Renal cortex interstitium (tissue), 15 donors: ENCODE data around the gene PTEN. TPM values are rescaled to one million over a fixed set of nuclear protein-coding genes. Genes with fewer than 3 reads are reported as not detected.
A peak's percentile ranks its signal among the peaks of the same experiment; 100 is the strongest.
"Not testable (repeated sequence)": the region's sequence is repeated elsewhere in the genome, so short reads cannot be mapped to it uniquely, and the experiment has no call there.

Experiments used
- DNase-seq, 11 donors: peaks; one replicate each; pipeline ENCODE4 v3.0.0-alpha.2; 2013; ENCODE audit warnings: low read depth in 9 of 11, low spot score in 4 of 11; ENCODE audit errors: extremely low read depth in 1 of 11
- long read RNA-seq, 16 experiments: transcript quantifications; one replicate each; lab custom pipeline, GENCODE V29; 2026
- polyA plus RNA-seq, 3 donors: library from polyadenylated mRNA; unstranded; fragments of 120-200 nt; gene quantifications; one replicate each; pipeline ENCODE4 v1.2.1, GENCODE V29; 2013; ENCODE audit not compliant: insufficient read length in 3 of 3

Gene PTEN
- 10 to 100 TPM; 63.7 to 80.1 (median 69.8) TPM for polyA plus RNA-seq
- long read RNA-seq, donor 1, full-length matches to known transcripts: 12 of 12 reads
- long read RNA-seq, donor 1, partial matches to known transcripts: 0 of 12 reads
- long read RNA-seq, donor 1, other reads (novel, unspliced or antisense): 0 of 12 reads
- long read RNA-seq, donor 2, full-length matches to known transcripts: 6 of 12 reads
- long read RNA-seq, donor 2, partial matches to known transcripts: 6 of 12 reads
- long read RNA-seq, donor 2, other reads (novel, unspliced or antisense): 0 of 12 reads
- long read RNA-seq, donor 3, full-length matches to known transcripts: 18 of 23 reads
- long read RNA-seq, donor 3, partial matches to known transcripts: 5 of 23 reads
- long read RNA-seq, donor 3, other reads (novel, unspliced or antisense): 0 of 23 reads
- long read RNA-seq, donor 4, full-length matches to known transcripts: 3 of 3 reads
- long read RNA-seq, donor 4, partial matches to known transcripts: 0 of 3 reads
- long read RNA-seq, donor 4, other reads (novel, unspliced or antisense): 0 of 3 reads
- long read RNA-seq, donor 5: 0 reads
- long read RNA-seq, donor 6, full-length matches to known transcripts: 14 of 21 reads
- long read RNA-seq, donor 6, partial matches to known transcripts: 7 of 21 reads
- long read RNA-seq, donor 6, other reads (novel, unspliced or antisense): 0 of 21 reads
- long read RNA-seq, donor 7, full-length matches to known transcripts: 10 of 10 reads
- long read RNA-seq, donor 7, partial matches to known transcripts: 0 of 10 reads
- long read RNA-seq, donor 7, other reads (novel, unspliced or antisense): 0 of 10 reads
- long read RNA-seq, donor 8, full-length matches to known transcripts: 12 of 26 reads
- long read RNA-seq, donor 8, partial matches to known transcripts: 14 of 26 reads
- long read RNA-seq, donor 8, other reads (novel, unspliced or antisense): 0 of 26 reads
- long read RNA-seq, donor 9, full-length matches to known transcripts: 15 of 22 reads
- long read RNA-seq, donor 9, partial matches to known transcripts: 7 of 22 reads
- long read RNA-seq, donor 9, other reads (novel, unspliced or antisense): 0 of 22 reads
- long read RNA-seq, donor 10, full-length matches to known transcripts: 11 of 11 reads
- long read RNA-seq, donor 10, partial matches to known transcripts: 0 of 11 reads
- long read RNA-seq, donor 10, other reads (novel, unspliced or antisense): 0 of 11 reads
- long read RNA-seq, donor 11, full-length matches to known transcripts: 12 of 12 reads
- long read RNA-seq, donor 11, partial matches to known transcripts: 0 of 12 reads
- long read RNA-seq, donor 11, other reads (novel, unspliced or antisense): 0 of 12 reads
- long read RNA-seq, donor 12, full-length matches to known transcripts: 3 of 3 reads
- long read RNA-seq, donor 12, partial matches to known transcripts: 0 of 3 reads
- long read RNA-seq, donor 12, other reads (novel, unspliced or antisense): 0 of 3 reads
- long read RNA-seq, donor 13: 0 reads
- long read RNA-seq, donor 14, full-length matches to known transcripts: 13 of 24 reads
- long read RNA-seq, donor 14, partial matches to known transcripts: 11 of 24 reads
- long read RNA-seq, donor 14, other reads (novel, unspliced or antisense): 0 of 24 reads
- long read RNA-seq, donor 15, full-length matches to known transcripts: 6 of 6 reads
- long read RNA-seq, donor 15, partial matches to known transcripts: 0 of 6 reads
- long read RNA-seq, donor 15, other reads (novel, unspliced or antisense): 0 of 6 reads
- long read RNA-seq, donor 16, full-length matches to known transcripts: 29 of 29 reads
- long read RNA-seq, donor 16, partial matches to known transcripts: 0 of 29 reads
- long read RNA-seq, donor 16, other reads (novel, unspliced or antisense): 0 of 29 reads

DNA sequence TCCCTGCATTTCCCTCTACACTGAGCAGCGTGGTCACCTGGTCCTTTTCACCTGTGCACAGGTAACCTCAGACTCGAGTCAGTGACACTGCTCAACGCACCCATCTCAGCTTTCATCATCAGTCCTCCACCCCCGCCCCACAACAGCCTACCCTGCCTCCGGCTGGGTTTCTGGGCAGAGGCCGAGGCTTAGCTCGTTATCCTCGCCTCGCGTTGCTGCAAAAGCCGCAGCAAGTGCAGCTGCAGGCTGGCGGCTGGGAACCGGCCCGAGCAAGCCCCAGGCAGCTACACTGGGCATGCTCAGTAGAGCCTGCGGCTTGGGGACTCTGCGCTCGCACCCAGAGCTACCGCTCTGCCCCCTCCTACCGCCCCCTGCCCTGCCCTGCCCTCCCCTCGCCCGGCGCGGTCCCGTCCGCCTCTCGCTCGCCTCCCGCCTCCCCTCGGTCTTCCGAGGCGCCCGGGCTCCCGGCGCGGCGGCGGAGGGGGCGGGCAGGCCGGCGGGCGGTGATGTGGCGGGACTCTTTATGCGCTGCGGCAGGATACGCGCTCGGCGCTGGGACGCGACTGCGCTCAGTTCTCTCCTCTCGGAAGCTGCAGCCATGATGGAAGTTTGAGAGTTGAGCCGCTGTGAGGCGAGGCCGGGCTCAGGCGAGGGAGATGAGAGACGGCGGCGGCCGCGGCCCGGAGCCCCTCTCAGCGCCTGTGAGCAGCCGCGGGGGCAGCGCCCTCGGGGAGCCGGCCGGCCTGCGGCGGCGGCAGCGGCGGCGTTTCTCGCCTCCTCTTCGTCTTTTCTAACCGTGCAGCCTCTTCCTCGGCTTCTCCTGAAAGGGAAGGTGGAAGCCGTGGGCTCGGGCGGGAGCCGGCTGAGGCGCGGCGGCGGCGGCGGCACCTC, at the start of gene PTEN, which contains the start of gene KLLN:
TSS of gene PTEN (plus strand) at position 573 of the 891 bp plus-strand sequence. CDS start 845 bp downstream, outside the sequence.
TSS of gene KLLN (minus strand) at position 481 of the 891 bp plus-strand sequence. CDS start 1,046 bp downstream, outside the sequence.
- DNase-seq: peak in 10 of 11 donors; percentile 86 to 92 (median 88)

DNA sequence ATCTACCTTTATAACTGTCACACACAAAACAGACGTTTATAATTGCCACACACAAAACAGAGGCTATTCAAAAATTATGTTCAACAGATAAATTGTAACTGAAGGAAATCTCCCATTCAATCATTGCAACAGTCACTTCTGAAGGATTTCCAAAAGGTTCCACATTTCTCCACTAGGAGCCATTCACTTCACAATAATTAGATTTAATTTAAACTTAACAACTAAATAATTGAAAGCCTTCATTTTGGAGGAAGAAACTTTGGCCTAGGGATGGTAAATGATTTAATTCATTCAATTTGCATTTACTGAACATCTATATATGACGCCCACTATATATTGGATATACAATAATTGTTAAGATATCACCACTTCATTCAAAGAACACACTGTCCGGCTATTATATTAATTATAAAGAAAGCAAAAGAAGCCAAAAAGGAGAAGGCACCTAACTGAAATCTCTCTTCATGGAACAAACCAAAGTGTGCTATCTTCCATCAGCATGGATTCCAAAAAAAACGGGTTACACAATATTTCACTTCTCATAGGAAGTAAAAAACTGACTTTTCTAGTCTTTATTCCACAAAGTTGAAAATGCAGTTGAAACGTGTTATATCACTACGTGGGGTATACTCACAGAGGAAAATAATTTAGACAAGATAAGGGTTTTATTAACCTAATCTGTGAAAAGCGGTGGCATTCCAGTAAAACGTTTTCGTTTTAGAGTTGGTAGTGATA, 47.1 kb upstream of the PTEN start:
- DNase-seq: no peak

DNA sequence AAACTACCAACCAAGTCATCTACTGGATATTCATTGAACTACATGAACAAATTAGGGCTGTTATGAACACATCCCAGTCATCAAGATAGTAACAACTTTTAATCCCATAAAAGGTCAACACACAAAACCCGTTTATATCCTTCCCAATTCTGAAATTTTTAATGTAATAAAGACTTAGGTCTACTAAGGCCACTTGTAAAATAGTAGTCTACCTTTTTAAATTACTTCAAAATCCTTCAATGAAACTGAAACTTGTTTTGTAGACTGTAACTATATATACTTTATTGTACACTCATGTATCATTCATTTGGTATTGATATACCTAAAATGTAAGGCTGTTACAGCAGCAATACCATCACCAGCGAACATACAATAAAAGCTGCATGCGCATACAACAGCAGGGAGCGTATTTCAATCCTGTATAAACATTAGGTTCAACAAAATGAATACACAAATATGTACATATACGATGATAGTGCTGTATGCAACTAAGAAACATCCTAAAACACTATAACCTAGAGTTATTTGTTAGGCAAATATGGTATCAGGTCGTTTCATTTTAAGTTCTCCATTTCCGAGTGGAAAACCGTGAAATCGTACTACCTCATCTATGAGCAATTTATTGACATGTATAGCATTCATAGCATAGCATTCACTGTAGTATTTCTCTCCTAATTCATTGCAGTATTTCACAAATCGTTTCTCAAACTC, 46.4 kb upstream of the PTEN start:
- peak in 1 of 11 donors; percentile 2 for DNase-seq

DNA sequence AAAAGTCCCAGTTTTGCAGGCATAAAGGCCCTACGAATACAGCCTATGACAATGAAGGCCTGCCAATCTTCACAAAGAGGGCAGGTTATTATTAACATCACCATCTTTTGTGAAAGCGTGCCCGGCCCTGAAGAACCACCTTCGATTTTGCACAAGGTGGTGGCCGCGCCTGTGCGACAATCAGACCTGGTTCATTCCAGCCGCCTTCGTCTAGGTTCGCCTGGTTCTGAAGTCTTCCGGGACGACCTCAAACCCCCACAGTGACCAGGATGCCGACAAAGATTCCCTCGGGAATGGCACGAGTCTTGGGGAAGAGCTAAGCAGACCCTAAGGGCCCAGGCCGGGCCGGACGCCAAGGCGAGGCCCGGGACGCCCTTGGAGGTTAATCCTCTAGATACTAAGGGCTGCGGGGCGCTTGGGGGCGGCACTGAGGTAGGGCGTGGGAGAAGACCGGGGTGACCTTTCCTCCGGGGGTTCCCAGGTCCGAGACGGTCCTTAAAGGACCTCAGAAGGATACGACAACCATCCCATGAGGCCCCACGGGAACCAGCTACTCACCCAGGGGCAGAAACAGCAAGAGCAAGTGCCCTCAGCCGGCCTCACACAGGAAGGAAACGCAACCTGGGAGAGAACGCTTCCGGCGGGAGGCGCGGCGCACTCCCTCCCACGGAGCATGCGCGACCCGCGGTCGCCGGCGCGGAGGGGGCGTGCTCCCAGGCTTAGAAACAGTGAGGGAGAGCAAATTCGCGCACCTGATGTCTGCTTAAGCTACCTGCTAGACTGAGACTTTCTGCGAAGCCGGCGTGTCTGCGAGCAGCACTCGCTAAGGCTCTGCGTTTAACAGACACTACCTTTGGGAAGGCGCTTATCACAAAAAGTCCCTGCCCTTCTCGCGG, 45.6 kb upstream of the PTEN start, which contains the start of gene ATAD1:
TSS of gene ATAD1 (minus strand) at position 618 of the 896 bp plus-strand sequence. CDS start 3,627 bp downstream, outside the sequence.
- DNase-seq: peak; percentile 74 to 85 (median 80)

DNA sequence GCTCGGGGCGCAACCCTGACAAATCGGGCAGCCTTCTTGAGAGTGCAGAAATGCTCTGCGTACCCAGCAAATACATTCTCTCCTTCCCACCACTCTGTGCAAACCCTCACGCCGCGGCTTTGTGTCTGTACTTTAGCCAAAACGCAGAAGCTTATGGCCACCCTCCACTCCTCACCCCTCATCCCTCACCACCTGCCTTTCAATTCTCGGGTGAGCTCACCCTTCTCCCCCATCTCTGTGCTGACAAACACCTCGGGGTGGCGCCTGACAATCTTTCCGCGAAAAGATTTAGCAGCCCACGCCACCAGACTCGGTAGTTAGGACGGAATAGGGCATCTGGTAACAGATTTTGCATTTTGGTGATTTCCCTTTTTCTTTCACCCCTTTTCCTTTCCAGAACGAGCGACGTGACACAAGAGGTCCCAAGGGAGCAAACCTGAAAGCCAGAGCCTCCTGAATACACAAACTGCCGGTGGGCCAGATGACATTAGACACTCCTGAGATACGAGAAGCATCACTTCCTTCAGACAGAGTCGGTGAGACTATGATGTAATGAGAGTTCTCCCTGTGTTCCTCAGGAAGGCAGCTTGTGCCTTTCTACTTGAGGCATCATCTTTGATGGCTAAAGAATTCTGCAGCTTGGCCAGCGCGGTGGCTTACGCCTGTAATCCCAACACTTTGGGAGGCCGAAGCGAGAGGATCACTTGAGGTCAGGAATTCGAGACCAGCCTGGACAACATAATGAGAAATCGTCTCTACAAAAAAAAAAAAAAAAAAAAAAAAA, 44.7 kb upstream of the PTEN start:
- DNase-seq: peak in 9 of 11 donors; percentile 10 to 41 (median 22)

DNA sequence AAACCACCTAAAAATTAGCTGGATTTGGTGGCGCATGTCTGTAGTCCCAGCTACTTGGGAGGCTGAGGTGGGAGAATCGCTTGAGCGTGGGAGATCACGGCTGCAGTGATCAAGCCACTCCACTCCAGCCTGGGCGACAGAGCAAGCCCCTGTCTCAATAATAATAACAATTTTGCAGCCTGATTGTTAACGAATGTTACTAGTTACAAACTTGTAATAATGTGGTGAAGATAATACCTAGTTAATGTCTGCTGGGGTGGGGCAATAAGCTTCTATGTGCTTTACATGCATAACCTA, 44.2 kb upstream of the PTEN start:
- DNase-seq: no peak

DNA sequence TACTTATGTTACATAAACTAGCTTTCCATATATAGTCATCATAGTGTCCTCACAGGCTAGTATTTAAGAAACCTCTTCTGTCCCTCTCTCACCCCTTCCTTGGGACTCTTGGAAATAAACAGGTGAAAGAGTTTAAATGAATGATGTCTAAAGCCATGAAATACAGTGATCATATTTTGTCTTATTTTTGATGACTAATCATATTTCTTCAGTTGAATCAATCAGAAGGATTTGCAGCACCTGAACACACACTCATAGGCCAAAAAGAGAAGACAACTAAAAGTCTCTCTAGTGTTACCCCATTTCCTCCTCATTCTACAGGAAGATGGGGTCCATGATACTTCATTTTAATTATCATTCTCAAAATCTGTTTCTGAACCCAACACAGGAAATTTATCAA, 36.8 kb upstream of the PTEN start:
- no peak for DNase-seq

DNA sequence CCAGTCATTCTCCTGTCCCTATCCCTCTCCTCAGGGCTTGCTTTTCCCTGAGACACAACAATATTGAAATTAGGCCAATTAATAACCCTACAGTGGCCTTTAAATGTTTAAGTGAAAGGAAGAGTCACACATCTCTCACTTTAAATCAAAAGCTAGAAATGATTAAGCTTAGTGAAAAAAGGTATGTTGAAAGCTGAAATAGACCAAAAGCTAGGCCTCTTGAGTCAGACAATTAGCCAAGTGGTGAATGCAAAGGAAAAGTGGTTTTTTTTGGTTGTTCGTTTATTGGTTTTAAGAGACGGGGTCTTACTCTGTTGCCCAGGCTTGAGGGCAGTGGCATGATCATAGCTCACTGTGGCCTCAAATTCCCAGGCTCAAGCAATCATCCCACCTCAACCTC, 35.7 kb upstream of the PTEN start:
- DNase-seq: no peak

DNA sequence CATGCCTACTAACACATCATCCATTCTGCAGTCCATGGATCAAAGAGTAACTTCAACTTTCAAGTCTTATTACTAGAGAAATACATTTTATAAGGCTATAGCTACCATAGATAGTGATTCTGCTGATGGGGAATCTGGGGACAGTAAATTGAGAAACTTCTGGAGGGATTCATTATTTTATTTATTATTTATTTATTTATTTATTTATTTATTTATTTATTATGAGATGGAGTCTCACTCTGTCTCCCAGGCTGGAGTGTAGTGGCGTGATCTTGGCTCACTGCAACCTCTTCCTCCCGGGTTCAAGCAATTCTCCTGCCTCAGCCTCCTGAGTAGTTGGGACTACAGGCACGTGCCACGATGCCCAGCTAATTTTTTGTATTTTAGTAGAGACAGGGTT, 34.4 kb upstream of the PTEN start:
- DNase-seq: not testable (repeated sequence)

DNA sequence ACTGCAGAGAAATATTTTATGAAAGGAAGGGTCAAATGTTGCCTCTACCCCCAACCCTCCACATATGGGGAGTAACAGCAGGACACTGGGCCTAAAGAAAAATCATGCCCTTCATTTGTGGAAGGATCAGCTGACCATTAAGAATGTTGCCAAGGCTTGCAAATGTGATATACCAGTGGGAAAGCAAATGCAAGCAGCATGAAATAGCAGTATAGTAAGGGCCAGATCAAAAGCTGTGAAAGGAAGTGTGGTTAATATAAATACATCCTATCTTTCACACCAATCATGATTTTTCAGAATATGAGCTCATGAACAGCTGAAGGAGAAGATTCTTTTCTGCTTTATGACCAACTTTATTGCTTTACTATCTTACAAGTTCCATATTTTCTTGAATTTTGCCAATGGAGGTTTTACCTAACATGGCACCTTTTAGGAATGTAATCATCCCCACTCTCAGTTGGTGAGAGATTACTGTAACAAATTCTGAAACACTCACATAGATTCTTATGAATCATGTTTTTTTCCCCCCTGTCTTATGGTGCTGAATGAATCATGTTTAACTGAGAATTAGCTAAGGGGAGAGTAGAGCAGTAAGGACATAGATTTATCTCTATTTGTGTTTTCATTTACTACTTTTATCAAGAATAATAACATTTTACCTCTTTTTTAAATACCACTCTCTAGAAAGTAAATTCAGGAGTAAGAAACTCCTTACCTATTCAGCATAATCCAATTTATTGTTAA, 33.3 kb upstream of the PTEN start:
- no peak for DNase-seq

DNA sequence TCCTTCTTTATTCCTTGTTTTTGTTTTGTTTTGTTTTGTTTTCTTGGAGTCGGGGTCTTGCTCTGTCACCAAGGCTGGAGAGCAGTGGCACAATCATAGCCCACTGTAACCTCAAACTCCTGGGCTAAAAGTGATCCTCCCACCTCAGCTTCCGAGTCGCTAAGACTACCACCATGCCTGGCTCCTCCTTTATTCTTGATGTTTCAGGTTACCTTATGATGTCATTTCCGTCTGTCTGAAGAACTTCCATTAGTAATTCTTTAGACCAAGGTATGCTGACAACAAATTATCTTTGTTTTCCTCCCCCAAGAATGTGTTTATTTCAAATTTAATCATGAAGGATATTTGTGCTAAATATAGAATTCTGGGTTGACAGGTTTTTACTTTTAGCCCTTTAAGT, 27.3 kb upstream of the PTEN start:
- DNase-seq: no peak

DNA sequence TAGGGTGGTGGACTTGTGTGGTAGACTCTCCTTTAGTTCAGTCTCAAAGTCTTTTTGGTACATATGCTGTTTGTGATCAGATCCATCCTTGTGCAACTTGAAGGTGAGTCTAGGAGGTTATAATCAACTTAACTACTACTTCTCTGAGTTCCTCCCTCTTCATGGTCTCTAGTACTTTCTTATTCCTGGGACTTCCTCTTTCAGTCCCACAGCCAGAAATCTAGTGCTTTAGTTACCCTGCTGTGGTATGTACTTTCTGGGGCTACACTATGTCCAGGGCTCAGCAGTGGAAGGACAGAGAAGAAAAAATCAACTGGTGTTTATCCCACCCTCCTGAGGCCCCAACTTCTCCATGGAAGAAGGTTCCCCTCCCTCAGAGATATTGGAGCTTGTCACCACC, 26.0 kb upstream of the PTEN start:
- no peak for DNase-seq

DNA sequence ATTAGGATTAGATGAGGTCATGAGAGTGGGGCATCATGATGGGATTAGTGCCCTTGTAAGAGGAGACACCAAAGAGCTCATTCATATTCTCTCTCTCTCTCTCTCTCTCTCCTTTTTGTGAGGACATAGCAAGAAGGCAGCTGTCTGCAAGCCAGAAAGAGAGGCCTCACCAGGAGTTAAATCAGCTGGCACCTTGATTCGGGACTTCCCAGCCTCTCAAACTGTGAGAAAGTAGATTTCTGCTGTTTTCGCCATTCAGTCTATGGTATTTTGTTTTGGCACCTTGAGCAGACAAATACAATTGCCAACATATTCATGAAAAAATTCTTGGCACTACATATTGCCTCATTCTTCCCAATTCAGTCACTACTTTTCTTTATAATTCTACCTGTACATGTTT, 24.8 kb upstream of the PTEN start:
- no peak for DNase-seq
